Gastrocnemius medialis (tissue), 4 donors: ENCODE data around the gene KPNB1.

Source experiments
- CTCF ChIP-seq, 5 experiments: fragments of 450-650 bp in 3 of 5; fragments of 200-600 bp in 2 of 5; sonication (generic) in 2 of 5; IDR thresholded peaks in 4 of 5; conservative IDR thresholded peaks in 1 of 5; 1 replicate in 4 of 5; 2 replicates in 1 of 5; pipeline ENCODE4 v1.5.1; 2016 to 2019; ENCODE audit warnings: antibody characterized with exemption in 5 of 5, mild to moderate bottlenecking in 3 of 5, moderate library complexity in 3 of 5
- POLR2A ChIP-seq, 2 donors: fragments of 450-650 bp; IDR thresholded peaks; one replicate each; pipeline ENCODE4 v1.6.1; 2017; ENCODE audit warnings: antibody characterized with exemption in 2 of 2, mild to moderate bottlenecking in 2 of 2, moderate library complexity in 2 of 2

DNA sequence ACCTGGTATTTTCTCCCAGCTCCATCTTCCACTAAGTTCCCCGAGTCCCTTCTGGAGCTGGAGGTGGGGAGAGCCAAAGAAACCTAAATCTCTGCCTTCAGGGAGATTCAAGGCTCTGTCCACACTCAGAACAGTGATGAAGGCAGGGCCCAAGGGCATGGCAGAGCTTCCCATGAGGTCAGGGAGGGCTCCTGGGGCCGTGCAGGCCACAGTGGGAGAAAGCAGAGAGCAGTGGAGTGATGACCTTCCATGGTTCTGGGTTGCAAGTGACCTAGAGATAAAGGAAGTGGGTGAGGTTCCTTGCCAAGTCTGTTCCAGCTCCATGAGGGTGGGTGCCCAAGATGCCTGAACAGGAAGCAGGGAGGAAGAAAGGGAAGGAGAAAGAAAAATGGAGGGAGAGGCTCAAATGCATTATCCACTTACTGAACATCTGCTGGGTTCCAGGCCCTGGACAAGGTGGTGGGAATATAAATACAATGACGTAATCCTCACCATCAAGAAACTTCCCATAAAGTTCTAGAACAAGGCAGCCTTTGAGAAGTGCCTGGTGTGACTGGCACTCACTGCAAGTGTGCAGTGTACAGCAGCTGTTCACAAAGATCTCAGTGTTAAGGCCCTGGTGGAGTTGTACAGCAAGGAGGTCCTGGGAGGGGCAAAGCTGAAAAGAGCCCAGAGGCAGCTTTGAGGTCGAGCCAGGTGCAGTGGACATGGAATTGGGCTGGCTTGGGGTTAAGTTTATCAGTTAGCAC lies 57.5 kb downstream of the KPNB1 start:
- no peak for TF ChIP-seq CTCF (IDR thresholded peaks at IDR 0.05 in 4 of 5, conservative IDR thresholded peaks at IDR 0.05 in 1 of 5)
- TF ChIP-seq POLR2A (IDR thresholded peaks at IDR 0.05), result no peak
